ENCODE data around the gene KANK2.

Gene KANK2

GRCh38 chr19:11197291-11198174 lies at the start of gene KANK2:
KANK2 (minus strand) TSS chr19:11197545; CDS start chr19:11194511, 3,034 bp downstream.
- no peak for FAIRE-seq

- no peak for FAIRE-seq
Observed at GRCh38 chr19:11246941-11247340, 49.6 kb upstream of the KANK2 start.

DNA sequence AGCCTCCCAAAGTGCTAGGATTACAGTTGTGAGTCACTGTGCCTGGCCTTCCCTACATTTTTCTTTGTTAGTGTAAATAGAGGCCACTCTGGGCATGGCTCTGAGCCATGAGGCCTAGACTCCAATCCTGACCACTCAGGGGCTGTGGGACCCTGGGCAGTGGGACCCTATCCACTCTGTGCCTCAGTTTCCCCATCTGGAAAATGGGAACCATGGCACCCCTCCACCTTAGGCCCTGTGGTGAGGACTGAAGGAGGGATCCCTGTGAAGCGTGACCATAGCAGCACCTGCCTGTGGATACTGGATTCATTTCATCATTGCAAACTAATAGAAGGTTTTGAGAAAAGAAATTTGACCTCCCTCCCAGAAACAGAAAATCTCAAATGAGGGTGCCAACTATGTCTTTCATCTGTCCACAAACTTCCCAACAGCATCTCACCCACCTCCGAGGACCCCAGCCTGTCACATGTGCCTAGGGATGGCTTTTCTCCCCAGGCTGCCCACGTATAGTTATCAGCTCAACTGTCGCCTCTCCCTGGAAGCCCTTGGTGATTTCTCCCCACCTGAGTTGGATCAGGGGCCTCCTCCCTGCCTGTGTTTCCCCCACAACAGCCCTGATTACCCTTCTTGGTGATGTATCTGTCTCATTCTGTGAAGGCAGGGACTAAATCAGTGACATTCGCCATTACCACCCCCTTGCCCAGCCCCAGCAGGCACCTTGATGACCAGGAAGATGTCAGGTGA lies 47.7 kb upstream of the KANK2 start:
- no peak for FAIRE-seq

DNA sequence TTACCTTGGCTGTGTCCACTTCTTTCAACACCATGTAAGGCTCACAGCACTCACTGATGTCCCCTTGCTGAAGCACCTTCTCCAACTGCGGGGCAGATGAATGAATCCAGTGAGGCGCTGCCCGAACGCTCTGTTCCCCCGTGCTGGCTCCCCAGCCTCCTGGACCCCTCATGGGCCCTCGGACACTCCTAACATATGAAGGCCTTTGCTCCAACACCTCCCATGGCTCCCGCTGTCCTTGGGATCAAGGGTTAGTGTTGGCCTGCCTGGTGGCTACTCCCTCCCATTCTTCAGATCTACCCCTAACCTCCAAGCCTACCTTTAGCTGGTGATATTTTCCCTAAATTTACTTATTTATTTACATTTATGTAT lies 46.4 kb upstream of the KANK2 start:
- FAIRE-seq = no peak

GRCh38 chr19:11242864-11243797 lies 45.8 kb upstream of the KANK2 start:
- FAIRE-seq = no peak

- FAIRE-seq = no peak
Observed at GRCh38 chr19:11242025-11242424, 44.7 kb upstream of the KANK2 start.

GRCh38 chr19:11240008-11240444 lies 42.7 kb upstream of the KANK2 start:
- FAIRE-seq = no peak

DNA sequence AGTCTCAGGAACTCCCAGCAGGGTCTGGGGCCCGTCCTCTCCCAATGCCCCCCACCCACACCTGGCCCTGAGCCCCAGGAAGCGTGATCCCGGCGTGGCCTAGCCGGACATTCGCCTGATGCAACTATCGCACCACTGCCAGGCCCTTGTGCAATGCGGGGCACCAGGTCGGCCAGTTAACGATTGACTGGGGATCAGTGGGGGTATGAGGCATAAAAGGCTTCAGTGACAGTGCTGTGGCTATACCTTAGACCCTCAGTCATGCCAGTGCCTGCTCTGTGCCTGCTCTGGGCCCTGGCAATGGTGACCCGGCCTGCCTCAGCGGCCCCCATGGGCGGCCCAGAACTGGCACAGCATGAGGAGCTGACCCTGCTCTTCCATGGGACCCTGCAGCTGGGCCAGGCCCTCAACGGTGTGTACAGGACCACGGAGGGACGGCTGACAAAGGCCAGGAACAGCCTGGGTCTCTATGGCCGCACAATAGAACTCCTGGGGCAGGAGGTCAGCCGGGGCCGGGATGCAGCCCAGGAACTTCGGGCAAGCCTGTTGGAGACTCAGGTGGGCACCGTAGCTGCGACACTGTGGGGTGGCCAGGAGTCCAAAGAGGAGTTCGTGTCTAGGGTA lies 42.1 kb upstream of the KANK2 start, which contains the start of gene ANGPTL8:
TSS of gene ANGPTL8 (plus strand) at position 243 of the 624 bp plus-strand sequence. CDS start at position 262, 19 bp downstream.
- no peak for FAIRE-seq

DNA sequence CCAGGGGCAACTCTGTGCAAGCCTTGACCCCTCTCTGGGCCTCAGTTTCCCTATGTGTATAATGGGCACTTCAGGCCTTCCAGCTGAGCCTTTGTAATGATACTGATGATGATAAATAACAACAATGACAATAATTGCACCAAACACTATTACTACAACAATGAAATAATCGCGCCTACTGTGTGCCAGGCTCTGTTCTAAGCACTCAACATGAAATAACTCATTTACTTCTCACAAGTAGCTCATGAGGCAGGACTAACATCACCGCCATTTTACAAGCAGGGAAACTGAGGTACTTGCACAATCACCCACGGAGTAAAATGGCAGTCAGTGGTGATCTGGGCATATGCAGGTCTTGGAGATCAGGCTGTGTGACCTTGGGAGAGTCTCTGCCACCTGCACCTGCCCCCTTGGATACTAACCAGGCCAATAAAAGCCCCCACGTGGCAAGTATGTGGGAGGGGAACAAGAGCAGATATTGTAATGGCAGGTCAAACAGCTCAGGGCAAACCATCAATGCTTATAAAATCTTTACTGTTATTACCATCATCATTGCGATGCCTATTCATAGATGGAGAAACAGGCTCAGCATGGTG lies 41.5 kb upstream of the KANK2 start:
- no peak for FAIRE-seq

GRCh38 chr19:11238041-11238440 lies 40.7 kb upstream of the KANK2 start:
- no peak for FAIRE-seq

DNA sequence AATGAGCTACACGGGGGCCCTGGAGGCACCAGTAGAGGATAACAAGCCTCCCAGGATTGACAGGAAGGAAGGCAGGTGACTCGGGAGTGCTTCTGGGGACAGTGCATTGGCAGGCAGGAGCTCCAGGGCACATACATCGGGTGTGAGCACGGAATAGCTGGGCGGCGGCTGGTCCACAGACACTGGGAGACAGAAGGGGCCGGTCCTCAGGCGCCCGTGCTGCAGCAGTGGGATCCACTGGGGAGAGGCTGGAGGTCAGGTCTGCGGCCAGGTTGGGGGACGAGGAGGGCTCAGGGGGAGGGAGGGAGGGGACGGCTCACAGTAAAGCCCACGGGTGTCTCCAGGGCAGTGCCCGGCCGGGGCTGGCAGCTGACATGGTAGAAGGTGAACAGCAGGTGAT lies 40.0 kb upstream of the KANK2 start:
- no peak for FAIRE-seq

DNA sequence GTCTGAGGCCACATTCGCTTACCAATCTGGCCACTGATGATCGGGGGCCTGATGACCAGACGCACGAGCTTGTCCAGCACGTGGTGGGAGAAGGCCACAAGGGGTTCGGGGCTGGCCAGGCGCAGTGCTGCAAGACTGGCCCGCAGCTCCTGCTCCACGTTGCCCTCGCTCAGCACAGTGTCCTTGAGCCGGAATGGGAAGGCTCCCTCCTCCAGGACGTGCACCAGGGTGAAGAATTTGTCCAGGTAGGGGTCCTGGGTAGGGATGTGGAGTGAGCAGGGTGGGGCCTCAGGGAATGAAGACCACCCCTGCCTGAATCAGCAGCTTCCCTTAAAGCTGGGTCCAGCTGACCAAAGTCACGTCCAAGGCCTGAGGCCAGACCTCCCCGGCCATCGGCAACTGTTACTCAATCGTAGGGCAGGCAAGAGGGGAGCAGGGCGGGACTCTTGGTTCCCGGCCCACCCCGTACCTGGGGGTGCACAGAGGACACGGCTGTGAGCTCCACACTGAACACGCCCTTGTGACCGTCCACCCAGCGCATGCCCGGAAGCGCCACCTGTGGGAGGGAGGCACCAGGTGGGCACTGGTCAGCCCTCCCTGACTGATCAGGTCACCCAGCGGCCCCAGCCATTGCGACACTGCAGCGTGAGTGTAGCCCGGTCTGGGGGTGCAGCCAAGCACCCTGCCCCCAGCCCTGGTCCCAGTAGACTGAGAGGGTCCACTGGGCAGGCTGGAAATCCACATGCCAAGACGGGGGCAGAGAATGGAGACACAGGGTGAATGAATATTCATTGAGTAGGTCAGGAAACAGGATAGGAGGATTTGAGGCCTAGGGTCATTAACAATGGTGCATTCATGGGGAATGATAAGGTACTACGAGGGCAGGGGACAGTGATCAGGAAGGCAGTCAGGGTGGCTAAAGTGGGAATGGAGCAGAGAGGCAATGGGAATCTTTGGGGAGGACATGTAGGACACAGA lies 39.3 kb upstream of the KANK2 start:
- no peak for FAIRE-seq

DNA sequence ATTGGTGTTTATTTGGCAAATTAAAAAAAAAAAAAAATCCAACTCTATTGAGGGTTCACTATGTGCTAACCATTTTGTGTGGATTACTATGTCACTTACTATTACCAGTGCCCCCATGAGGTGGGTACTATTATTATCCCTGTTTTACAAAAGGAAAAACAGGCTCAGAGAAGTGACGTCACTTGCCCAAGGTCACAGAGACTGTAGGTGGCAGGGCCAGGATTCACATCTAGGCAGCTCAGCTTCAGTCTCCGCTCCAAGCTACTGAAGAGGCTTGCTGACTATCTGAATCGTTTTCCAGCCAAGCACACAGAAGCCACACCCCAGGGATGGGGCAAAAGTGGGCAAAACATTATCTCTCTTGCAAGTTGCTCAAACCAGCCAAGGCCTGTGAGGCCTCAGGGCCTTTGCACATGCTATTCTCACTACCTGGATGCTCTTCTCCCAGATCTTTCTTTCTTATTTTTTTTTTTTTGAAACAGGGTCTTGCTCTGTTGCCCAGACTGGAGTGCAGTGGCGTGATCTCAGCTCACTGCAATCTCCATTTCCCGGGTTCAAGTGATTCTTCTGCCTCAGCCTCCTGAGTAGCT lies 37.2 kb upstream of the KANK2 start:
- no peak for FAIRE-seq

- FAIRE-seq = no peak
Observed at GRCh38 chr19:11233073-11233472, 35.7 kb upstream of the KANK2 start.

DNA sequence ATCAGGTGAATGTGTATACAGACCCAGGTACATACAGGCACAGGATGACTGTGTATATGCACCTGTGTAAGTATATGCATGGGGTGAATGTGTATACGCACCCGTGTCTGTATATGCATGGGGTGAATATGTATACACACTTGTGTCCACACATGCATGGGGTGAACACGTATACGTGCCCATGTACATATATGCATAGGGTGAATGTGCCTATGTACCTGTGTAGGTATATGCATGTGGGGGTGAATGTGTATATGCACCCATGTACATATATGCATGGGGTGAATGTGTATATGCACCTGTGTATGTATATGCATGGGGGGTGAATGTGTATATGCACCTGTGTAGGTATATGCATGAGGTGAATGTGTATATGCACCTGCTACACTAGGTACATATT lies 35.2 kb upstream of the KANK2 start:
- FAIRE-seq = no peak

DNA sequence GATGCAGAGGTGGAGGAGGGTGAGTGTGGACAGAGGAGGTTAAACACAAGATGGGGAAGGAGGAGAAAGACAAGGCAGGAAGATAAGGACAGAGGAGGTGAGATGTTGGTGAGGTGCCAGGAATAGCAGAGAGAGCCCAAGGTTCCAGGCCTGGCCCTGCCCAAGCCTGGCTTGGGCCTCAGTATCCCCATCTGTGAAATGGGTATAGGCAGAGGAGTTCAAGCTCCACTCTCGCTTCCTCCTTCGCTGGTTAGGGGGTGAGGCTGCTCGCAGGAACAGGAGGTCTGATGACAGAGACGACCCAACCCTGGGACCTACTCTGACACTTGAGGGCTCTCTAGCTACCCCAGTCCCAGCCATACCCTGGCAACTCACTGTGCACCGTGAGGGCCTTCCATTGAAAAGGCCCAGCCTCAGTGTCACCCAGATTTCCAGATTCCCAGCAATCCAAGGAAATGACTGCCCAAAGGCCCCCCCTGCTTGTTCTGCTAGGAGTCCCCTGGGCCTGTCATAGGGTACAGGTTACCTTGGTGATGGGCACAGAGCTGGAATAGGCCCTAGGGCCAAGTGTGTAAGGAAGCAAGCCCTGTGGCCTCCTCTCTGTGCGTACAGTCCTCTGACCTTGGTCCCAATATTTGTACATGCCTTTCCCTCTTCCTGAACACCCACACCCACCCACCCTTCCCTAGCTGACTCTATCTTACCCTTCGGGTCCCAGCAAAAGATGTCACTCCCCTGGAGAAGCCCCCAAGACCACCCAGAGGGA lies 33.5 kb upstream of the KANK2 start:
- FAIRE-seq = no peak

- no peak for FAIRE-seq
Observed at GRCh38 chr19:11227195-11227886, 30.0 kb upstream of the KANK2 start.

DNA sequence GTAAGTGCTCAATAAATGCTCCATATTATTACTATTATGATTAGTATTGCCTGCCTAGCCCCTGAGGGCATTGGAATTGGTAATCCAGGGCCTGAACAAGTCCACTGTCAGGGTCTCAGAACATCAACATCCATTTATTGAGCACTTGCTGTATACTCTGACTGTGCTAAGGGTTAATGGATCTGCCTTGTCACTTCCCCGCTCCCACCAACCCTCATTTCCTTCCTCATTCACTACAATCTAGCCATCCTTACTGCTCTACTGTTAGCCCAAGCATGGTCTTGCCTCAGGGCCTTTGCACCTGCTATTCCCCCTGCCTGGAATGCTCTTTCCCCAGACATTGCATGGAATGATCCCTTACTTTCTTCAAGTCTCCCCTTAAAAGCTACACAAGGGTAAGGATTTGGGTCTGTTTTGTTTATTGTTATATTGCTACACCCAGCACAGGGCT lies 29.4 kb upstream of the KANK2 start:
- no peak for FAIRE-seq

DNA sequence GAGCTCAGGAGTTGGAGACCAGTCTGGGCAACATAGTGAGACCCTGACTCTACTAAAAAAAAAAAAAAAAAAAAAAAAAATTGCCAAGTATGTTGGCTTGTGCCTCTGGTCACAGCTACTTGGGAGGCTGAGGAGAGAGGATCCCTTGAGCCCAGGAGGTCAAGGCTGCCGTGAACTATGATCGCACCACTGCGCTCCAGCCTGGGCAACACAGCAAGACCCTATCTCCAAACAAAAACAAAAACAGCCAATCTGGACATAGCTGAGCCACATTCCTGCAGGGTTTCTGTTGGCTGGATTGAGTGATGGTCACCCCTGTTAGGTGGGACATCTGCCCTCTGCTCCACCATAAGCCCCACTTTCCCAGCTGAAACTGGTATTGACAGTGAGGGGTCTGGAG lies 28.5 kb upstream of the KANK2 start:
- FAIRE-seq = no peak

Measured in G401.6 (cell line).